MM.1S (cell line): Measurements from ENCODE around the gene NR1I3.
"Not testable (repeated sequence)": the region's sequence is repeated elsewhere in the genome, so short reads cannot be mapped to it uniquely, and the experiment has no call there.

Source experiments
- DNase-seq: peaks from one replicate; pipeline ENCODE4 v3.0.0-alpha.2; 2015
- H2AFZ ChIP-seq: fragments of 300-600 bp; sonication (generic); 2 replicates; pipeline ENCODE4 v1.6.0; 2016; ENCODE audit warnings: antibody characterized with exemption, low read length
- H3F3A ChIP-seq: fragments of 300-600 bp; sonication (generic); 2 replicates; pipeline ENCODE4 v1.6.1; 2016; ENCODE audit warnings: mild to moderate bottlenecking, antibody characterized with exemption, low read length, moderate library complexity, mixed read lengths; ENCODE audit not compliant: insufficient read depth
- H3K27ac ChIP-seq: fragments of 300-600 bp; sonication (generic); 2 replicates; pipeline ENCODE4 v1.5.1; 2016; ENCODE audit warnings: mild to moderate bottlenecking, low read length
- H3K27me3 ChIP-seq: fragments of 300-600 bp; sonication (generic); replicated peaks from 2 replicates; pipeline ENCODE4 v1.6.0; 2016; ENCODE audit warnings: low read length; ENCODE audit not compliant: insufficient read depth
- H3K36me3 ChIP-seq: fragments of 300-600 bp; sonication (generic); replicated peaks from 2 replicates; pipeline ENCODE4 v1.6.1; 2016; ENCODE audit warnings: mild to moderate bottlenecking, low read length, mixed read lengths; ENCODE audit not compliant: insufficient read depth
- H3K4me1 ChIP-seq: fragments of 300-600 bp; sonication (generic); 2 replicates; pipeline ENCODE4 v1.6.1; 2016; ENCODE audit warnings: low read length, mixed read lengths
- H3K4me2 ChIP-seq: fragments of 300-600 bp; sonication (generic); 2 replicates; pipeline ENCODE4 v1.6.0; 2016; ENCODE audit warnings: low read depth, low read length
- H3K4me3 ChIP-seq: fragments of 300-600 bp; sonication (generic); 2 replicates; pipeline ENCODE4 v1.5.1; 2016; ENCODE audit warnings: low read length, mixed read lengths
- H3K79me2 ChIP-seq: fragments of 300-600 bp; sonication (generic); 2 replicates; pipeline ENCODE4 v1.6.1; 2016; ENCODE audit warnings: mixed run types, low read length, mixed read lengths
- H3K9ac ChIP-seq: fragments of 300-600 bp; sonication (generic); 2 replicates; pipeline ENCODE4 v1.6.1; 2016; ENCODE audit warnings: low read length, mixed read lengths
- H3K9me2 ChIP-seq: fragments of 300-600 bp; sonication (generic); replicated peaks from 2 replicates; pipeline ENCODE4 v1.6.1; 2016; ENCODE audit warnings: mild to moderate bottlenecking, low read length, mixed read lengths; ENCODE audit not compliant: insufficient read depth
- H3K9me3 ChIP-seq: fragments of 300-600 bp; sonication (generic); replicated peaks from 2 replicates; pipeline ENCODE4 v1.6.1; 2016; ENCODE audit warnings: mild to moderate bottlenecking, low read length, mixed read lengths; ENCODE audit not compliant: insufficient read depth
- H4K20me1 ChIP-seq: fragments of 300-600 bp; sonication (generic); 2 replicates; pipeline ENCODE4 v1.6.1; 2016; ENCODE audit warnings: mild to moderate bottlenecking, low read length, moderate library complexity, mixed read lengths; ENCODE audit not compliant: insufficient read depth
- EZH2 ChIP-seq: fragments of 300-600 bp; sonication (generic); optimal IDR thresholded peaks from 2 replicates; pipeline ENCODE3; 2017; ENCODE audit warnings: low read depth, mild to moderate bottlenecking, antibody characterized with exemption, low read length, mixed read lengths
- EZH2phosphoT487 ChIP-seq: fragments of 300-600 bp; sonication (generic); IDR thresholded peaks from 2 replicates; pipeline ENCODE4 v1.6.1; 2018; ENCODE audit warnings: antibody characterized with exemption, low read length
- TF ChIP-seq, protein P1 (sequence below): fragments of 300-600 bp; sonication (generic); IDR thresholded peaks from 2 replicates; pipeline ENCODE4 v1.5.1; 2016; ENCODE audit warnings: antibody characterized with exemption, low read length, mixed read lengths

Gene NR1I3

GRCh38 chr1:161226320-161226711, 11.7 kb downstream of the NR1I3 start:
- Histone ChIP-seq H3K4me2 (peak overlapping the region; percentile 95), H3K27me3 (no peaks in the 10 kb centered on the region), H3K27ac (peak overlapping the region; percentile 49; the same call in 1 of the 2 replicates), H3F3A (peaks cover 16% of the 10 kb centered on the region), H3K4me1 (peaks cover 19% of the 10 kb centered on the region), H3K4me3 (peak overlapping the region; percentile 89), H3K79me2 (peaks cover 27% of the 10 kb centered on the region), H4K20me1 (no peaks in the 10 kb centered on the region), H3K9me3 (no peaks in the 10 kb centered on the region), H2AFZ (peak overlapping the region; percentile 86), H3K9ac (peak overlapping the region; percentile 79), H3K9me2 (no peaks in the 10 kb centered on the region), H3K36me3 (0 out of 2 replicates have a peak, but pooled peaks cover 5% of the 10 kb centered on the region)
- peak; percentile 28 for DNase-seq
- TF ChIP-seq EZH2phosphoT487 (no peak), EZH2 (no peak)
- TF ChIP-seq, protein P1, sequence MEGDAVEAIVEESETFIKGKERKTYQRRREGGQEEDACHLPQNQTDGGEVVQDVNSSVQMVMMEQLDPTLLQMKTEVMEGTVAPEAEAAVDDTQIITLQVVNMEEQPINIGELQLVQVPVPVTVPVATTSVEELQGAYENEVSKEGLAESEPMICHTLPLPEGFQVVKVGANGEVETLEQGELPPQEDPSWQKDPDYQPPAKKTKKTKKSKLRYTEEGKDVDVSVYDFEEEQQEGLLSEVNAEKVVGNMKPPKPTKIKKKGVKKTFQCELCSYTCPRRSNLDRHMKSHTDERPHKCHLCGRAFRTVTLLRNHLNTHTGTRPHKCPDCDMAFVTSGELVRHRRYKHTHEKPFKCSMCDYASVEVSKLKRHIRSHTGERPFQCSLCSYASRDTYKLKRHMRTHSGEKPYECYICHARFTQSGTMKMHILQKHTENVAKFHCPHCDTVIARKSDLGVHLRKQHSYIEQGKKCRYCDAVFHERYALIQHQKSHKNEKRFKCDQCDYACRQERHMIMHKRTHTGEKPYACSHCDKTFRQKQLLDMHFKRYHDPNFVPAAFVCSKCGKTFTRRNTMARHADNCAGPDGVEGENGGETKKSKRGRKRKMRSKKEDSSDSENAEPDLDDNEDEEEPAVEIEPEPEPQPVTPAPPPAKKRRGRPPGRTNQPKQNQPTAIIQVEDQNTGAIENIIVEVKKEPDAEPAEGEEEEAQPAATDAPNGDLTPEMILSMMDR, result no peak

- TF ChIP-seq, protein P1, result peak; percentile 84
- TF ChIP-seq EZH2, result no peak
- Histone ChIP-seq H3K9me3 (no peaks in the 10 kb centered on the region), H3K79me2 (peaks cover 27% of the 10 kb centered on the region), H2AFZ (peak within 1 kb of the TSS; percentile 86), H4K20me1 (no peaks in the 10 kb centered on the region), H3K4me3 (peak within 1 kb of the TSS; percentile 89), H3K36me3 (0 out of 2 replicates have a peak, but pooled peaks cover 5% of the 10 kb centered on the region), H3K4me1 (peaks cover 19% of the 10 kb centered on the region), H3K27me3 (no peaks in the 10 kb centered on the region), H3K4me2 (peak within 1 kb of the TSS; percentile 95), H3K9me2 (no peaks in the 10 kb centered on the region), H3F3A (peaks cover 16% of the 10 kb centered on the region), H3K9ac (peak within 1 kb of the TSS; percentile 79), H3K27ac (peak within 1 kb of the TSS; percentile 49; the same call in 1 of the 2 replicates)
- DNase-seq, result peak; percentile 100
Measured at GRCh38 chr1:161225534-161226319, 12.3 kb downstream of the NR1I3 start, which contains the start of gene TOMM40L. TOMM40L (plus strand) TSS chr1:161226060; CDS start chr1:161226490, 430 bp downstream.

GRCh38 chr1:161225178-161225533, 12.8 kb downstream of the NR1I3 start:
- Histone ChIP-seq H3K4me3 (peak overlapping the region; percentile 3; the same call in 1 of the 2 replicates), H4K20me1 (no peaks in the 10 kb centered on the region), H3K79me2 (peaks cover 27% of the 10 kb centered on the region), H3K9me2 (no peaks in the 10 kb centered on the region), H3K36me3 (0 out of 2 replicates have a peak, but pooled peaks cover 5% of the 10 kb centered on the region), H3F3A (peaks cover 16% of the 10 kb centered on the region), H2AFZ (peak overlapping the region; percentile 62), H3K9ac (peak overlapping the region; percentile 1; the same call in 1 of the 2 replicates), H3K27me3 (no peaks in the 10 kb centered on the region), H3K9me3 (no peaks in the 10 kb centered on the region), H3K27ac (peak overlapping the region; percentile 21; the same call in 1 of the 2 replicates), H3K4me2 (peak overlapping the region; percentile 49), H3K4me1 (peaks cover 19% of the 10 kb centered on the region)
- DNase-seq, result no peak
- TF ChIP-seq EZH2phosphoT487 (no peak), EZH2 (no peak)
- TF ChIP-seq, protein P1, result no peak

GRCh38 chr1:161224695-161225087, 13.3 kb downstream of the NR1I3 start:
- not testable (repeated sequence) for H3K4me2 ChIP-seq, H3K9ac ChIP-seq, DNase-seq, H3K9me2 ChIP-seq, H3K4me3 ChIP-seq, H4K20me1 ChIP-seq, H2AFZ ChIP-seq, H3K27me3 ChIP-seq, H3K9me3 ChIP-seq, H3K27ac ChIP-seq, H3K36me3 ChIP-seq
- Histone ChIP-seq H3K4me1 (peaks cover 19% of the 10 kb centered on the region), H3K79me2 (peaks cover 27% of the 10 kb centered on the region), H3F3A (peaks cover 16% of the 10 kb centered on the region)
